T-helper 1 cell treated with Interleukin-12 subunit alpha and Interleukin-12 subunit beta and Interleukin-4 antibody, amounts not matched to agents 30 μg/mL and 1 μg/mL, for 36 hours (primary cell): ENCODE measurements around the gene FBXO7.

Experiments
- H3K27ac Mint-ChIP-seq: one replicate; pipeline ENCODE4 v1.8.0; 2021; ENCODE audit warnings: mild to moderate bottlenecking, mixed read lengths
- H3K27me3 Mint-ChIP-seq: one replicate; pipeline ENCODE4 v1.8.0; 2021; ENCODE audit warnings: low read depth, mixed read lengths
- H3K36me3 Mint-ChIP-seq: one replicate; pipeline ENCODE4 v1.8.0; 2021; ENCODE audit warnings: low read depth, mixed read lengths
- H3K4me1 Mint-ChIP-seq: one replicate; pipeline ENCODE4 v1.8.0; 2021; ENCODE audit warnings: low read depth, mixed read lengths
- H3K4me3 Mint-ChIP-seq: one replicate; pipeline ENCODE4 v1.8.0; 2021; ENCODE audit warnings: mild to moderate bottlenecking, moderate library complexity, mixed read lengths
- H3K9me3 Mint-ChIP-seq: one replicate; pipeline ENCODE4 v1.8.0; 2021; ENCODE audit warnings: mixed read lengths

FBXO7 gene

DNA sequence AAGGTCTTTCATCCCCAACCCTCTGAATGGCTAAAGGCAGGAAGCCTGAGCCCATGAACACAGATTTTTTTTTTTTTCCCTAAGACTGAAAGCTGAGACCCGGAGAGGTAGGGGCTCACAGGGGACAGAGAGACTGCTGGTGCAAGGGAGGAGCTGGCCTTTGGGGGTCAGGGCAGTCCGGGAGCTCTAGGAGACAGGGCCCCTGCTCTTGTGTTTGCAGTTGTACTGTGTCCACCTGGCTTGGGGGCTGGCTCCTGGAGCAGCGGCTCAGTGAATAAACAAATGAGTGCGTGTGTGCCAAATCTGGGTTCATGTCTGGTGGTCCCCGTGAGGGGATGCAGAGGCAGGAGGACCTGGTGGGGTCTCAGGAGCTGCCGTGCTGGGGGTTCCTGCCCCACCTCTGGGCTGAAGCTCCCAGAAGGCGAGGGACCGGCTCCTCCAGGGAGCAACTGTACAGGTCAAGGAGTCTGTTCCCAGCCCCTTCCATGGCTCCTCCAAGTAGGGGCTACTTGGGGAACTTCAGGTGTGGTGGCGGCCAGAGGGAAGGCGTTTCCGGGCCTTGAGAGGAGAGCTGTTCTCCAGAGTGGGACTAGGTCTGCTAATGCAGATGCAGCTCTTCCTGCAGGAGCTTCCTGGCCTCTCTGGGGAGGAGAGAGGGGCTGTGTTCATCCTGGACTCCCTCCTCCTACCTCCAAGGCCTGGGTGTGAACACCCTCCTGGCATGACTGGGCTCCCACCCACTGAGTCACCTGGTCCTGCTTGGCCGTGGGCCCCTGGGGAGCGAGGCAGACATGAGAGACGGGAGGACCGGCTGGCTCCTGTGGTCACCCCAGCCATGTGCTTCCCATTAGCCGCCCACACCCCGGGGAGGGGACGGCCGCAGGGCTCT, 57.6 kb downstream of the FBXO7 start:
- Mint-ChIP-seq H3K9me3 (no peaks in the 10 kb centered on the region), H3K27me3 (no peaks in the 10 kb centered on the region), H3K4me3 (no peak overlapping the region), H3K27ac (no peak overlapping the region), H3K4me1 (no peaks in the 10 kb centered on the region), H3K36me3 (no peaks in the 10 kb centered on the region)

DNA sequence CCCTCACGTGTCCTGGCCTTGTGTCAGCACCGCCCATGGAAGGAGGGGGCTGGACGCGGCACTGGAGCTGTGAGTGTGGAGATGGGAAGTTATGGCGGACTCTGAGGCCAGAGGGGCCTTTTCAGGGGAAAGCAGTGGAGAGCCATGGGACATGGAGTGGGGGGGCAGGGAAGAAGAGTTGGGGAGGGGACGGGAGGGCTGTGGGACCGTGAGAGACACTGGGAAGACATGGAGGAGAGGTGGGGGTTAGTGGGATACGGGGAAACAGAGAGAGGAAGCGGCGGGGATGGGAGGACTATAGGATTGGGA, 58.2 kb downstream of the FBXO7 start:
- H3K9me3 Mint-ChIP-seq = no peaks in the 10 kb centered on the region
- no peaks in the 10 kb centered on the region for H3K36me3 Mint-ChIP-seq
- no peak overlapping the region for H3K27ac Mint-ChIP-seq
- H3K27me3 Mint-ChIP-seq = no peaks in the 10 kb centered on the region
- H3K4me1 Mint-ChIP-seq = no peaks in the 10 kb centered on the region
- H3K4me3 Mint-ChIP-seq = no peak overlapping the region

DNA sequence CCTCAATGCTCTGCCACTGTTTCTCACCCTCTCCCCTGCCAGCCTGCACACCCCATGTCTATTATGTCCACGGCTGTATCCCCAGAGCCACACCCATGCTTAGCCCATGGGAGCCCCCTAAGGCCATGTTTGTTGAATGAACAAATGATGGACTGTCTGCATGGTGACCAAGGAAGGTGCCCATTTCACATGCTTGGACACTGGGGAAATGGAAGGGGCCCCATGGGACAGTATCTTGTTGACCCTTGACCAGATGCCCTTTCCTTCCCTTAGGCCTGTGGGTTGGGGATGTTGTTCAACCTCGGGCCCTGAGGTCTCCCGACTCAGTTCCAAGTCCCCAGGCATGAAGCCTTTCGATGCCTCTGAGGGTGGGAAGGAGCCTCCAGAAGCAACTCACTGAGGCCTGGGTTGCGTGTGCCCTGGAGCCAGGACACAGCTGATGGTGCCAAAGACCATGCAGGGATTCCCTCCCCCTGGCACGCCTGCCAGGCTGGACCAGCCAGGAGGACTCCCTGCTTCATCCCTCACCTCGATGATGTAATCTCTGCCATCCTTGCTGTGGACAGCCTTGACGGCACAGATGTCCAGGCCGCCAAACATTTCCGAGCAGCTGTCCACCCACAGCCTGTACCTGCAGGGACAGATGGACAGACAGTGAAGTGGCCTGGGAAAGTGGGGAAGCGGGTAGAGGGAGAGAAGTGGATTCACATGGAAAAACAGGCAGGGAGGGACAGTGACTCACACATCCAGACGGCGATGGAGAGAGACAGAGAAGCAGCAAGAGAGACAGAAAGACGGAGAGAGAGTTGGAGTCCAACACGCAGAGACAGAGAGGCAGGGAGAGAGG, 58.9 kb downstream of the FBXO7 start:
- H3K36me3 Mint-ChIP-seq = no peaks in the 10 kb centered on the region
- H3K9me3 Mint-ChIP-seq = no peaks in the 10 kb centered on the region
- no peak overlapping the region for H3K27ac Mint-ChIP-seq
- H3K4me3 Mint-ChIP-seq = no peak overlapping the region
- no peaks in the 10 kb centered on the region for H3K27me3 Mint-ChIP-seq
- no peaks in the 10 kb centered on the region for H3K4me1 Mint-ChIP-seq

DNA sequence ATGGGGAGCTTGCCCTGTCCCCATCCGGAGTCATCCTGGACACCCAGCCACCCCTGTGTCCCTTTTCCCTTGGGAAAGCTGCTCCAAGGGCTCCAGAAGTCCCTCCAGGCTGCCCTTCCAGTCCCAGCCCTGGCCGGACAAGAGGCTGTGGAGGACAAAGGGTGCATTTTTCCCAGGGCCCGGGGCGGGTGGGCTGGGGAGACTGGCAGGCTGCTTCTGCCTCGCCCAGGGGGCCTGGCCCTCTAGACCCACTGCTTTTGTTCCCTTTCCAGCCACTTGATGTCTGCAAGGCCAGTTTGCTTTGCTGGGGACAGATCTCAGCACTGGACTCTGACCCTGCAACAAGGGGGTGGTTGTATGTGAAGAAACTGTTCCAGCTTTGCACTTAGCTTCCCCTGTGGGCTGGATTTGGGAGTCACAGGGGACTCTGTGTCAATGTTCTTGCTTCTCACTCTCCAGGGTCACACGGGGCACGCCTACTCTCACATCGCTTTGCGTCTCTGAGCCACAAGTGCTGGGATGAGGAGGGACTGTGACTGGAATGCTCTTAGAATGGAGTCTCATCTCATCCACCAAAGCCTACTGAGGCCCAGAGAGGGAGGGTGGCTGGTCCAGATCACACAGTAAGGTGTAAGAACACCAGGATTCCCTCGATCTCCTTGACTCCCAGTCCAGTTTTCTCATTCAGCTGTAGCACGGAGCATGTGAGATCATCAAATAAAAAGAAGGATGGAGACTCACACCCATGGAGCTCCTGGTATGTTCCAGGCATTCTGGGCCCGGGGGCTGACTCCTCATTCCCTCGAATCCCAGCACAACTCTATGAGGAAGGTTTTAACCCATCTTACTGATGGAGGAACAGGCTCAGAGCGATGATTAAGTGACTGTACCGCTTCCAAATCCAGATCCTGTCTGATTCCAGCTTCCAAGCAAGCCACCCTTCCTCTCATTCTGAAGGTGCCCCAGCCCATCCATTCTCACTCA, 59.9 kb downstream of the FBXO7 start:
- Mint-ChIP-seq H3K27me3 (no peaks in the 10 kb centered on the region), H3K27ac (no peak overlapping the region), H3K4me1 (no peaks in the 10 kb centered on the region), H3K9me3 (no peaks in the 10 kb centered on the region), H3K36me3 (no peaks in the 10 kb centered on the region), H3K4me3 (no peak overlapping the region)

DNA sequence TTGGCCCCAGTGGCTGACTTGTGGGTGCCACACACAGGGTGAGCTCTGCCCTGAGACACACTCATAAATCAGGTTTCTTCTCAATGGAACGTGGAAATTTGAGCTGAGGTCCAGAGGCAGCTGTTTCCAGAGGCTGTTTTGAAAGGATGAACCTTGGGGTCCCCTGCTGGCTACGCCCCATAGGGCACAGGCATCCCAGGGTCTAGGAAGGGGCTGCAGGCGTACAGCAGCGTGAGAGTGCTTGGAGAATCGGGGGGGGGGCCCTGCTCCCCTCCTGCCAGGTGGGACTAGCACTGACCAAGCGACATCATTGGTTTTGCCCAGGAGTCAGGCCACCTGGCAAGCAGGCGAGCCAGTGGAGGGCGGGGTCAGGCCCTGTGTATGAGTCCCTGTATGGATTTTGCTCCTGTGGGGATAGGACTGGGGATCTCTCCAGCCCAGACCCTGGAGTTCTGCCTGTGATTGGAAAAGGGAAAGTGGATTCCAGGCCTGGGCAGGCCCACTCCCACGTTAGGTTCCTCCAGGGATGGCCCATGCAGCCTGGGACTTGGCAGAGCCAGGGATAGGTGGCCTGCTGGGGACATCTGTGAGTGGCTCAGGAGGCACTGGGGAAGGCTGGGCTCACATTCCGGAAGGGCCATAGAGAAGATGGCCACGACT, 61.0 kb downstream of the FBXO7 start:
- H3K27me3 Mint-ChIP-seq = no peaks in the 10 kb centered on the region
- H3K27ac Mint-ChIP-seq = no peak overlapping the region
- no peaks in the 10 kb centered on the region for H3K4me1 Mint-ChIP-seq
- no peak overlapping the region for H3K4me3 Mint-ChIP-seq
- no peaks in the 10 kb centered on the region for H3K9me3 Mint-ChIP-seq
- no peaks in the 10 kb centered on the region for H3K36me3 Mint-ChIP-seq

DNA sequence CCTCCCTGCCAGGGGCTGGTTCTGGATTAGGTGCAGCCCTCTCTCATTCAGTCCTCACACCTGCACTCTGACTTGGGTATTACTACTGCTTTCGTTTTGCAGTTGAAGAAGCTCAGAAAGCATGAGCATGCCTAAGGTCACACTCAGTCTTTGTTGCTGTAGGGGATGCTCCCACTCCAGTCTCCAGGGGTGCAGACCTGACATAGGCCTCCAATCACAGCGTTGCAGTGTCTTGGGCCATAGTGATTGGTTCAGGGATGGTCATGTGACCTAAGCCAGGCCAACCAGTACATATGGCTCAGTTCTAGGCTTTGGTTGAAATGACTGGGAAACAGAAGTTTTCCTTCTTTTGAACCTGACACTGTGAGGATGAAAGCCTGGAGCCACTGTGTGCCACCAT, 61.7 kb downstream of the FBXO7 start:
- Mint-ChIP-seq H3K4me1 (no peaks in the 10 kb centered on the region), H3K36me3 (no peaks in the 10 kb centered on the region), H3K27me3 (no peaks in the 10 kb centered on the region), H3K4me3 (no peak overlapping the region), H3K9me3 (no peaks in the 10 kb centered on the region), H3K27ac (no peak overlapping the region)

DNA sequence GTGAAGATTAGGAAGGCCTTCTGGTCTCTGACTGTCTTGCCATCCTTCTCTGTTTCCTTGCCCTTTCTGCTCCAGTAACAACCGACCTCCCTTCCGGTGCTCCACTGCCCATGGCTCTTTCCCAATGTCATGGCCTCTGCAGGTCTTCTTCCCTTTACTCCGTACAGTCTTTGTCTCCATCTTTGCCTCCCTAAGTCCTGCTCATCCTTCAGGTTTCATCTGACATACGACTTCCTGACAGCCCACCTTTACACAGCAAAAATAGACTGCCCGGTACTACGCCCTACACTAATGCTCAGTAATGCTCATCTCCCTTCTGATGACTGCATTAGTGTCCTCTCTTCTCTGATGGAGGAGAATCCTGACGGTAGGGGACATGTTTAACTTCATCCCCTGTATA, 63.9 kb downstream of the FBXO7 start:
- no peak overlapping the region for H3K27ac Mint-ChIP-seq
- no peaks in the 10 kb centered on the region for H3K27me3 Mint-ChIP-seq
- H3K4me3 Mint-ChIP-seq = no peak overlapping the region
- no peaks in the 10 kb centered on the region for H3K9me3 Mint-ChIP-seq
- no peaks in the 10 kb centered on the region for H3K36me3 Mint-ChIP-seq
- H3K4me1 Mint-ChIP-seq = no peaks in the 10 kb centered on the region

DNA sequence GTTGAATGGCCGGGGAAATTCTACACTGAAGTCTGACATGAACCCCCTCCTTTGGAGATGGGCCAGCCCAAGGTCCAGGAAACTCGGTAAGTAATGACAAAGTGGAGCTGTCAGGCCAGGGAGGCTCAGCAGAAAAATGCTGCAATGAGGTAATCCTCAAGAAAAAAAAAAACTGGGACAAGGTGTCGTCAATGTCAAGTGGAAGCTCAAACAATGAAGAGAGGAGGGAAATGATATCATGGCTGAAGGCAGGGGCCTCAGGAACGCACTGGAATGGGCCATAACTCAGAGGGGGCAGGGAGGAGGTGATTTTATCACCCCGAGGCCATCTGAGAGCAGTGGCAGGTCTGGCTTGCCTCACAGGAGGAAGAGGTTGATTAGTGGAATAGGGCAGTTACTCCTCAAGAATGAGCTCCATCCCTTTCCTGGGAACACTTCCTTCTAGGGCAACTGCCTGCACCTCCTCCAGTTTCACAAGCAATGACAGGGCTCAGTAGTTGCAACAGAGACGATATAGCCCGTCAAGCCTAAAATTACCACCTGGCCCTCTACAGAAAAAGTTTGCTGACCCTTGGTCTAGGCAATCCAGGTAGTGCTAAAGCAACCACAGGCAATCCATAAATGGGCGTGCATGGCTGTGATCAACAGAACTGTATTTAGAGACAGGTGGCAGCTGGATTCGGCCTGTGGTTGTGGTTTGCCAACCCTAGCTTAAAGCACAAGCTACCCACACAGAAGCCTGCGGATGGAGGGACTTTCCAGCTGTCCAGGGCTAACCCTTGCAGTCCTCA, 65.2 kb downstream of the FBXO7 start:
- Mint-ChIP-seq H3K4me3 (no peak overlapping the region), H3K27ac (no peak overlapping the region), H3K36me3 (no peaks in the 10 kb centered on the region), H3K9me3 (no peaks in the 10 kb centered on the region), H3K27me3 (no peaks in the 10 kb centered on the region), H3K4me1 (no peaks in the 10 kb centered on the region)

DNA sequence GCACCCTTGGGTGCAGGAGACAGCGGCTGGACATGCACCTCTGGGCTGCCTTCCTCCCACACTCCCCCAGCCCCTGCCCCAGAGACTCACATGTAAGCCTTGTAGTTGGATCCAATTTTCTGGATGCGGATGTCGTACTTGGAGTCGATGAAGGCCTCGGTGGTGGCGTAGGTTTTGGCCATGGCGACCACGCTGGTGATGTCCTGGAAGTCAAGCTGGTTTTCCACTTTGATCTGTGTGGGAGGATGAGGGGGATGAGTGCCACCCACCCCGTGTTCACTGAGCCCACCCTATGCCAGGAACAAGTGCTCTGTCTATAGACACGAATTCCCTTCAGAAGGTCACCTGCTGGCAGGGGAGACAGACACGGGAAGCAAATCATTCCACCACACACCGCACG, 66.9 kb downstream of the FBXO7 start:
- H3K9me3 Mint-ChIP-seq = no peaks in the 10 kb centered on the region
- H3K4me3 Mint-ChIP-seq = no peak overlapping the region
- no peaks in the 10 kb centered on the region for H3K27me3 Mint-ChIP-seq
- no peaks in the 10 kb centered on the region for H3K4me1 Mint-ChIP-seq
- H3K36me3 Mint-ChIP-seq = no peaks in the 10 kb centered on the region
- no peak overlapping the region for H3K27ac Mint-ChIP-seq

DNA sequence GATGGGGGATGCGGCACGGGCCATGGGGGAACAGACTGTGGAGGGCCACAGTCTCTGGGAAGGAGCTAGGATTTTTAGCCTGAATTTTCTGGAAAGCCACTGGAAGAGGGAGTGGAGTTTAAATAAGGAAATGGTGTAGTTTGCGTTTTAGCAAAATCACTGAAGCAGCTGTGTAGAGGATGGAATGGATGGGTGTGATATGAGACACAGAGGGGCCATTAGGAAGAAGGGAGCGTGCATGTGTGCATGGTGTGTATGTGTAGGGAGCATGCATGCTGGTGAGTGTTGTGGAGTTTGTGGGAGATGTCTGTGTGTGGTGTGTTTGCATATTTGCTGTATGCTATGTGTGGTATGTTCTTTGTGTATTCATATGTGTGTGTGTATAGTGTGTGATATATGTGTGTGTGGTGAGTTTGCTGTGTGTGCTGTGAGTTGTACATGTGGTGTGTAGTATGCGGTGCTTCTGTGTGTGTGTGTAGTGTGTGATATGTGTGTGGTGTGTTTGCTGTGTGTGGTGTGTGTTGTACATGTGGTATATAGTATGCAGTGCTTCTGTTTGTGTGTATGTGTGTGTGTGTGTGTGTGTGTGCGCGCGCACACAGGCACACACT, 67.6 kb downstream of the FBXO7 start:
- H3K27me3 Mint-ChIP-seq = no peaks in the 10 kb centered on the region
- no peaks in the 10 kb centered on the region for H3K4me1 Mint-ChIP-seq
- H3K36me3 Mint-ChIP-seq = no peaks in the 10 kb centered on the region
- no peak overlapping the region for H3K27ac Mint-ChIP-seq
- no peaks in the 10 kb centered on the region for H3K9me3 Mint-ChIP-seq
- H3K4me3 Mint-ChIP-seq = no peak overlapping the region

DNA sequence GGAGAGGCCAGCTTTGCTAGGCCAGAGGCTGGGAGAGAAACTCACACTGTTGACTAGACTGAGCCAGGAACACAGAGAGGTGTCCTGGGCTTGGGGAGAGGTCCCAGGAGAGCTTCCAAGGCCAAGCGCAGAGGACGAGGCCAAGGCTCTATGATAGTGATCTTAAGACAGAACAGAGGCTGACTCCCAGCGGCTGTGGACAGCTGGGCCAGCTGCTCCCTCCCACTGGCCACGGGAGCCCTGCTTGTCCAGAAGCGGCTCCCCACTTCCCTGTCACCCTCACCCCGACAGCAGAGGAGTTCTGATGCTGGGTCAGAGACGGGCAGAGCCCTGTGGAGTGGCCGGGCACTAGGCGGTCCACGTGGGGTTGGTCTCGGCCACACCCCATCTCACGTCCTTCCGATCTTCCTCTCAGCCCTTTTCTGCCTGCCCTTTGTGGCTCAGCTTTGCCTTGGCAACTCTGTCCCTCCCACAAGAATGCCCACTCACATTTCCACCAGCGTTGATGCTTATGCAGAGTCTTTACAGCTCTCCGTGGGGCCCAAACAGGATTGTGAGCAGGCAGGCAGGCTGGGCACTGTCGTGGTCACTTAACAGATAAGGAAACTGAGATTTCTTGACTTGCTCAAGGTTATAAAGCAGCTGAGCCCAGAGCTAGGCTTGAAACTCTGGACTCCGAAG, 68.2 kb downstream of the FBXO7 start:
- H3K4me1 Mint-ChIP-seq = no peaks in the 10 kb centered on the region
- H3K27me3 Mint-ChIP-seq = no peaks in the 10 kb centered on the region
- H3K4me3 Mint-ChIP-seq = no peak overlapping the region
- no peak overlapping the region for H3K27ac Mint-ChIP-seq
- H3K36me3 Mint-ChIP-seq = no peaks in the 10 kb centered on the region
- H3K9me3 Mint-ChIP-seq = no peaks in the 10 kb centered on the region

DNA sequence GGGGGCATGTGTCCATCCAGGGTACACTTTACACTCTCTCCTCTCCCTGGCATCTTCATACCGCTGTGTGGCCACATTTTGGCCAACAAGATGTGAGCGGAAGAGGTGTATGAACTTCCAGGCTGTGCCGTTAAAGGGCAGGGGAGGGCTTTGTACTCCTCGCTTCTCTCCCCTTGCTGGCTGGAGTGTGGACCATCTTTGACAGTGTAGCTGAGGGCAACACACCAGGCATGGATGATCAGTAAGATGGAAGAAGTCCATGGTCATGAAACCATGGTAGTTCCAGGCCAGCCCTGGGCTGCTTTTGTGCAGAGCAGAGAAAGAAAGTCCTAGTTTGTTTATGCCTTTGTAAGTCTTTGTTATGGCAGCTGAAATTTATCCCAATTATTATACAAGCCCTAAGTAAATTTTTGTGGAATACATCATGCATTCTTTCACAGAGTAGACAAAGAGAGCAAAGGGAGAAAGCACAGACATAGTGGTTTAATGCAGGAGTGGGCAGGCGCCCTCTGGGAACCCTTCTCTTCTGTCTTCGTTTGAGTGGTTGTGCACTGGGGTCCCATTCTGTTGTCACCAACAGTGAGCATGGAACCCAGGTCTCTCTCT, 70.4 kb downstream of the FBXO7 start:
- H3K36me3 Mint-ChIP-seq = no peaks in the 10 kb centered on the region
- no peak overlapping the region for H3K4me3 Mint-ChIP-seq
- H3K4me1 Mint-ChIP-seq = no peaks in the 10 kb centered on the region
- H3K27me3 Mint-ChIP-seq = peaks cover 4% of the 10 kb centered on the region
- no peaks in the 10 kb centered on the region for H3K9me3 Mint-ChIP-seq
- H3K27ac Mint-ChIP-seq = no peak overlapping the region
